ENCODE data around the gene CAVIN1.
"Not testable (repeated sequence)": the region's sequence is repeated elsewhere in the genome, so short reads cannot be mapped to it uniquely, and the experiment has no call there.

Gene CAVIN1

GRCh38 chr17:42404326-42405055 lies 18.6 kb downstream of the CAVIN1 start:
- DNase-seq, result no peak

DNA sequence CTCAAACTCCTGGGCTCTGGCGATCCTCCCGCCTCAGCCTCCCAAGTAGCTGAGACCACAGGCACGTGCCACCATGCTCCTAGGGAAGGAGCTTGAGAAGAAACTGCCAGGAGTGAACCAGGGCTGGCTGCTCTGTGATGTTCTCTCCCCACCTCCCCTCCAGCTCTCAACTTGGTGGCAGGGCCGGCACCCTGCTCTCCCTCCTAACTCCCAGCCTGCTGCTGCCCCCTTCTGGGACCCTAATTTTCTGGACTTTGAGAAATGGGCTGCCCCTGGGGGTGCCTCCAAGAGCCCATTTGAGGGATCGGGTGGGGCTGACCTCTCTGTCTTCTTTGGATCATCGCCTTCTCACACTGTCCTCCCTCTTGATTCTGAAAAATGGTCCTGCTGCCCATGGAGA lies 19.9 kb downstream of the CAVIN1 start:
- peak; percentile 67 for DNase-seq

- no peak for DNase-seq
Measured at GRCh38 chr17:42402117-42402516, 20.9 kb downstream of the CAVIN1 start.

- DNase-seq, result not testable (repeated sequence)
Measured at GRCh38 chr17:42400844-42401375, 22.1 kb downstream of the CAVIN1 start.

DNA sequence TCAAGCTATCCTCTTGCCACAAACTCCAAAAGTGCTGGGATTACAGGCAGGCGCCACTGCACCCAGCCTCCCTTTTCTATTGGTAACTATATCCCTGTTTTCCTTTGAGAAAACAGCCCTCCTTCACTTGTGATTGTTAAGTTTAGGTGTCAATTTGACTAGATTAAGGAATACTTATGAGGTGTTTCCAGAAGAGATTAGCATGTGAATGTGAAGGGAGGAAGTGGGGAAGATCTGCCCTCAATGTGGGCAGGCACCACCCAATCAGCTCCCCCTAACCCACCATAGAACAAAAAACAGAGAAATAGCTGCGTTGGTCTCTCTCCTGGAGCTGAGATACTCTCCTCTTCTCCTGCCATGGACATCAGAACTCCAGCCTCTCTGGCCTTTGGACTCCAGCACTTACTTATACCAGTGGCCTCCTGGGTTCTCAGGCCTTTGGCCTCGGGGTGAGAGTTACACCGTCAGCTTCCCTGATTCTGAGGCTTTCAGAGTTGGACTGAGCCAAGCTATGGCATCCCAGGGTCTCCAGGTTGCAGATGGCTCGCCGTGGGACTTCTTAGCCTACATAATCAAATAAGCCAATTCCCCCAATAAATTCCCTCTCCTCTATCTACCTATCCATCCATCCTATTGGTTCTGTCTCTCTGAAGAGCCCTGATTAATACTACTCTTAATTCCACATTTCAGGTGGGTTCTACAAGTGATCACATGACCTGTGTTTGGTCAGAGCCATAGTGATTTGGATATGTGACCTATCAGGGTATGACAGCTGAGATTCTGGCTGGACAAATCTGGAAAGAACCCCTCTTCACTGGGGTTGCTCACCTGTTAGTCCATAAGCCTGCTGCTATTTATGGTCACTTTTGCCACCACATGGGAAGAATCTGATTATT lies 22.9 kb downstream of the CAVIN1 start:
- DNase-seq, result no peak

GRCh38 chr17:42399121-42399520 lies 23.9 kb downstream of the CAVIN1 start:
- DNase-seq, result no peak

DNA sequence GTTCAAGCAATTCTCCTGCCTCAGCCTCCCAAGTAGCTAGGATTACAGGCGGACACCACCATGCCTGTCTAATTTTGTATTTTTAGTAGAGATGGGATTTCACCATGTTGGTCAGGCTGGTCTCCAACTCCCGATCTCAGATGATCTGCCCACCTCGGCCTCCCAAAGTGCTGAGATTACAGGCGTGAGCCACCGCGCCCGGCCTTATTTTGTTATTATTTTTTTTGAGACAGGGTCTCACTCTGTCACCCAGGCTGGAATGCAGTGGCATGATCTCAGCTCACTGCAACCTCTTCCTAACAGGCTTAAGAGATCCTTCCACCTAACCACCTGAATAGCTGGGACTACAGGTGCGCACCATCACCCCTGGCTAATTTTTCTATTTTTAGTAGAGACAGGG lies 27.5 kb downstream of the CAVIN1 start:
- DNase-seq, result not testable (repeated sequence)

- no peak for DNase-seq
Measured at GRCh38 chr17:42394838-42395237, 28.2 kb downstream of the CAVIN1 start.

DNA sequence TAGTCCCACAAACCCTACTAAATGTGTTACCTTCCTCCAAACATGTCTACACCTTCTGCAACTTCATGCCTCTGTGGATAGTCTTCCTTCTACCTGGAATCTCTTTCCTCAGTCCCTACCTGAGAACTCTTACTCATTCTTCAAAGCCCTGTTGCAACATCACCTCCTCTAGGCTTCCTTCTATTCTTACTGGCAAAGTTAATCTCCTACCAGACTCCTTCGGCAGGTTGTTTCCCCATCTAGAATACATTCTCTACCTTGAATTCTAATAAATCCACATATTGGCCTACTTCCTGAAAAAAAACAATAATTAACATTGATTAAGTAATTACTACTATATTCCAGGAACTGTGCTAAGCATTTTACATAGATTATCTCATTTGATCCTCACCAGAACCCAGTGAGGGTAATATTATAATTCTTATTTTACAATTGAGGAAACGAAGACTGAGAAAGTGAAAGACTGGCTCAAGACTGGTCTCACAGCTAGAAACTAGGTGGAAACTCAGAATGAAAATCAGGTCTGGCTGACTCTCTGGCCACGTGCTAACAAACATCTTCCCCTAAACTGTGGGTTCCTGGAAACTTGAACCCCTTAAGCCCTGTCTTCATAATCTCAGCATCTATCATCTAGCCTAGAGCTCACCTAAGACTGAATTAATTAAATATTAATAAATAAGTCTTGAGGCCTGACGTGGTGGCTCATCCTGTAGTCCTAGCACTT lies 30.2 kb downstream of the CAVIN1 start:
- DNase-seq, result no peak

GRCh38 chr17:42391439-42391838 lies 31.6 kb downstream of the CAVIN1 start:
- not testable (repeated sequence) for DNase-seq

GRCh38 chr17:42389899-42390298 lies 33.2 kb downstream of the CAVIN1 start:
- DNase-seq, result no peak

- DNase-seq, result no peak
Measured at GRCh38 chr17:42389135-42389417, 34.0 kb downstream of the CAVIN1 start.

DNA sequence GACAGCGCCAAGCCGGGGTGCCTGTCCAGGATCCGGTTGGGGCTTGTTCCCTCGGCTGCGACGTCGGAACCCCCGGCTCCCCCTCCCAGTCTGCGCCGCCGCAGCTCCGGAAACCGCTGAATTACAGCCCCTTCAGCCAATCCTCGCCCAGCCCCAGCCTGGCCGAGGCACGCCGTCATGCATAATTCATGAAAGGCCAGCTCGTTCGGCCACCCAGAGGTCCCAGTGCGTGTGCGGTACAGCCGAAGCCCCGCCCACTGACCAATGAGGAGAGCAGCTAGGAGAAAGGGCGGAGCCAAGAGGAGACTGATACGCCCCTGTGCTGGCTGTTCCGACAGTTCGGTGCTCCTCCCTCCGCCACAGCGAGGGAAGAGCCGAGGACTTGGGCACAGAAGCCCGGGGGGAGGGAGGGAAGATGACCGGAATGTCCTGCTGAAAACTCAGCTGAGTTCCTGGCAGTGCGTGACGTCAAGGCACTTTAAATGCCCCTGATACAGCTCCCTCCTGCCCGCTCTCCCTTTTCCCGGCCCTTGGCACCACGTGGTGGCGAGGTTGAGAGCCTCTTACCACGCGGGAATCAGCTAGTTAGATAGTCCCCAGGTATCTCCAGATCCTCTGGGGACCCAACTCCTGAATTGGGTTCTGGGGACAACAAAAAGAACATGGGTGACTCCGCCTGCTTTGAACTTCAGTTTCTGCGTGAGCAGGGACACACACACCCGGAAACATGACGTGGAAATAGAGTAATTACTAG lies 34.5 kb downstream of the CAVIN1 start, which contains the start of gene STAT3:
STAT3 (minus strand) TSS at position 62 of the 754 bp plus-strand sequence. CDS start 39,926 bp downstream, outside the sequence.
- peak; percentile 100 for DNase-seq

- no peak for DNase-seq
Measured at GRCh38 chr17:42387661-42388380, 35.2 kb downstream of the CAVIN1 start.

DNA sequence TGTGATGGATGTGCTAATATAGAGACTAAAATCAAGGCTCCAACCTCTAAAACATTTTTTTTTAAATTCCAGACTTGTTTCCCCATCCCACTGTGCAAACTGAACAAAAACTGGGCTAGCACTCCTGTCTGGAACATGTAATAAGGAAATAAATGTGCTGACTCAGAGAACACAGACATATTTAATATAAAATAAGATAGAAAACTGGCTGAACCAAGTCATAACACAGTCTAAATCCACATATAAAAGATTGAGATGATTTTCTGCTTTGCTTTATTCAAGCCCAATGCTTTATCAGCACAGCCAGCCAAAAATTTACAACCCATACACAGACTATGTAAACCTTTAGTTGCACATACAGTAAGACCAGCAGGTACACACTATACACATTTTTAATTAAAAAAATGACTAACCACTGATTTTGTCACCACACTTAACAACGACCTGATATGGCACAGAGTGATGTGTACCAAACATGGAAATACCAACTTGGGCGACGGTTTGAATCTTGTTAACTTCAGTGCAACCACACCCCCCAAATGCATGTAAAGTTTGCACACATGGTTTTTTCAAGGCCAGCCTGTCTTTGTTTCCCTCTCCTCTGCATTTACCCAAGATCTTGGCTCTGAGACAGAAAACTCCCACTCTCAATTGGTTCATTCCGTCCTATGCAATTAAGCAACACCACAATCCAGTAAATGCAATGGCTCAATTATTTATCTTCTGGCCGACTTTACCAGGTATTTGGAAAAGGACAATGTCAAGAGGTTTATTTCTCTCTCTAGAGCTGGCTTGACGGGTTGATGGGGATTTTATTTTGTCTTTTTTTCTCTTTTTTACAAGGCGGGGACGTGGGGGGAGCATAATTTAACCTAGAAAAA lies 36.0 kb downstream of the CAVIN1 start:
- peak; percentile 68 for DNase-seq

GRCh38 chr17:42381898-42382297 lies 41.2 kb downstream of the CAVIN1 start:
- no peak for DNase-seq

DNA sequence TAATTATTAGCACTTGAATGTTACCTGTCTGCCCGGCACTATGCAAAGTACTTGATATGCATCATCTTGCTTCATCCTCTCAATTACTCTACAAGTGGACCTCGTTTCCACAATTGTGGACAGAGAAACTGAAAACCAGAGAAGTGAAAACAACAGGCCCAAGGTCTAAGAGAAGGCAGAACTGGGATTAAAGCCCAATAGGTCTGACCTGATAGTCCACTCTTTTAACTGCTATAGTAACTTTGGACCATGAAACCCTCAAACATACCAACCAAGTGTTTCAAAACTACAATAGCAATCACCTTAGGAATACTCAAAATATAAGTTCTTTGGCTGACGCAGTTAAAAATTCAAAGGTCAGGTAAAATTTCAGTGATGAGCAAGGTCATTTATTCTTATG lies 42.1 kb downstream of the CAVIN1 start:
- DNase-seq, result no peak

DNA sequence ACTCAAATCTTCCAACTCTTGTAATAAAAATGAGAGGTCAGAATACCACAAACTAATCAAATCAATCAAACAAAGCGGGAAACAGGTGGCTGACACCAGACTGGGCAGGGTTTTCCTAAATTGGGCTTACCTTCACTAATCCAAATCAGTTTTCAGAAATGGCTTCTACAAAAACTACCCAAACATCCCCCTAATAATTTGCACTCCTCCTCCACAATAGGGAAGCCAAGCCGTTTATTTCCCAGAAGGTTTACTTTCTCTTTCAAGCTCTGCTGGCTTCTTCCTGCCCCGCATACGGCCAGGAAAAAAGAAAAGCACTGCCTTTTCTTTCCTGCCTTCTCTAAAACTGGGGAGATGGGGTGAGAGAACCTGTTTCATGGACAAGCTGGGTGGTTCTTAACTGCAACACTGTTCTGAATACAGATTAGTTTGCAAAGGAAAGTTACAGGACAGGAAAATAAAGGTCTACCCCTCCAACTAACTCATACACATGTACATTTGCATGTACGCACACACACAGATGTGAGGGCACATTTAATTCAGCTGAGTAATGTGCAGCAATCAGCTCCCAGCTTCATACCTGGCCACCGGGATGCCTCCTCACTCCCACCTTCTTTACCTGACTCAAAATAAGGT lies 44.0 kb downstream of the CAVIN1 start:
- DNase-seq, result no peak

GRCh38 chr17:42378359-42378958 lies 44.6 kb downstream of the CAVIN1 start:
- no peak for DNase-seq

GRCh38 chr17:42373896-42374295 lies 49.2 kb downstream of the CAVIN1 start:
- DNase-seq, result no peak

All from hematopoietic multipotent progenitor cell treated with erythropoietin and hydrocortisone succinate and interleukin-3 and kit ligand, for 8 days (in vitro differentiated cells).